HL-60/S4 treated with phorbol 12-myristate 13-acetate at 8.2 ng/mL for 4 days and 3 days (cell line): ENCODE results near the gene MT4.

Source experiments
- in situ Hi-C: fragments of 300-500 bp; cut with MboI; formaldehyde crosslinking; loops from 2 replicates; pipeline ENCODE4 v1.15.0; 2022; ENCODE audit warnings: low sequenced_read_pairs

MT4 gene

GRCh38 chr16:56617212-56618085 is 52.6 kb downstream of the MT4 start:
- in situ Hi-C loops: no loop called here

DNA sequence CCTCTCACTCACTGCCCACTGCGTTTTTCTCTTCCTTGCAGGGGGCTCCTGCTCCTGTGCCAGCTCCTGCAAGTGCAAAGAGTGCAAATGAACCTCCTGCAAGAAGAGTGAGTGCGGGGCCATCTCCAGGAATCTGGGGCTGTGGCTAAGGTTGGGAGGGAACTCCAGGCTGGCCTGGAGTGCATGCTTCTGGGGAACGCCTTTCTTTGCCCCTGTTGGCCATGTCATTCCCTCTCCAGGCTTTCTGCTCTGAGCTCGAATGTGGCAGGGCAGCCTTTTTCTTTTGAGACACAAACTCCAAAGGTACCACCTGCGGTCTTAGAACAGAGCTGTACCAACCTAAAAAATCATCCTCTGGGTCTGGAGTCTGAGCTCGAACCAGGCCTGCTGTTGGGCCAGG is 53.3 kb downstream of the MT4 start:
- in situ Hi-C loops: no loop called here
